VCaP (cell line): Measurements from ENCODE around the gene CHRNB2.
A peak's percentile ranks its signal among the peaks of the same experiment; 100 is the strongest.

Experiments
- H3K27ac ChIP-seq: fragments of 450-650 bp; 2 replicates; pipeline ENCODE4 v1.5.1; 2017
- CTCF ChIP-seq: fragments of 450-650 bp; conservative IDR thresholded peaks from 2 replicates; pipeline ENCODE4 v1.5.1; 2017; ENCODE audit warnings: mild to moderate bottlenecking, moderate library complexity

Gene CHRNB2

GRCh38 chr1:154556422-154556821 is 11.2 kb upstream of the CHRNB2 start:
- peak overlapping the region; percentile 97; the same call in 1 of the 2 replicates for H3K27ac ChIP-seq

GRCh38 chr1:154557248-154557938 is 10.2 kb upstream of the CHRNB2 start:
- no peak for TF ChIP-seq CTCF
- H3K27ac ChIP-seq: peak overlapping the region; percentile 97

More at GRCh38 chr1:154556422-154556821, 11.2 kb upstream of the CHRNB2 start:
- TF ChIP-seq CTCF: no peak

GRCh38 chr1:154557939-154558719 is 9.4 kb upstream of the CHRNB2 start, which contains the start of gene UBE2Q1:
Gene UBE2Q1, minus strand, starts transcription at chr1:154558662. Its CDS starts 109 bp downstream, at chr1:154558553.
- H3K27ac ChIP-seq: peak within 1 kb of the TSS; percentile 97
- TF ChIP-seq CTCF: no peak

GRCh38 chr1:154558720-154559465 is 8.7 kb upstream of the CHRNB2 start:
- no peak for TF ChIP-seq CTCF
- H3K27ac ChIP-seq: peak overlapping the region; percentile 97

GRCh38 chr1:154559466-154560044 is 8.0 kb upstream of the CHRNB2 start:
- H3K27ac ChIP-seq: peak overlapping the region; percentile 97

GRCh38 chr1:154565876-154566275 is 1.7 kb upstream of the CHRNB2 start:
- TF ChIP-seq CTCF: no peak
- H3K27ac ChIP-seq: no peak overlapping the region

More at GRCh38 chr1:154559466-154560044, 8.0 kb upstream of the CHRNB2 start:
- TF ChIP-seq CTCF: peak; percentile 97
